Suprapubic skin (tissue), 4 donors: ENCODE measurements around the gene TRAK1. TPM values are rescaled to one million over a fixed set of nuclear protein-coding genes. Genes with fewer than 3 reads are reported as not detected.

Source experiments
- DNase-seq, 2 donors: peaks; one replicate each; pipeline ENCODE4 v3.0.0-alpha.2; 2019; ENCODE audit warnings: low spot score in 2 of 2
- H3K27ac ChIP-seq: fragments of 200-600 bp; sonication (generic); one replicate; pipeline ENCODE4 v1.5.1; 2019
- H3K27me3 ChIP-seq: fragments of 200-600 bp; sonication (generic); one replicate; pipeline ENCODE4 v1.5.1; 2019
- H3K36me3 ChIP-seq: fragments of 200-600 bp; sonication (generic); one replicate; pipeline ENCODE4 v1.5.1; 2019
- H3K4me1 ChIP-seq: fragments of 200-600 bp; sonication (generic); one replicate; pipeline ENCODE4 v1.5.1; 2019
- H3K4me3 ChIP-seq: fragments of 200-600 bp; sonication (generic); one replicate; pipeline ENCODE4 v1.5.1; 2019; ENCODE audit warnings: mild to moderate bottlenecking
- H3K9me3 ChIP-seq: fragments of 200-600 bp; sonication (generic); one replicate; pipeline ENCODE4 v1.5.1; 2019
- EP300 ChIP-seq: sonication (generic); formaldehyde crosslinking; IDR thresholded peaks from one replicate; pipeline ENCODE4 v1.6.1; 2017; ENCODE audit warnings: antibody characterized with exemption
- POLR2A ChIP-seq, 2 donors: fragments of 450-650 bp; IDR thresholded peaks; one replicate each; pipeline ENCODE4 v1.6.1; 2017; ENCODE audit warnings: antibody characterized with exemption in 2 of 2, mild to moderate bottlenecking in 2 of 2, moderate library complexity in 2 of 2
- POLR2AphosphoS5 ChIP-seq, 3 donors: sonication (generic); formaldehyde crosslinking; IDR thresholded peaks; one replicate each; pipeline ENCODE4 v1.6.1; 2017; ENCODE audit warnings: antibody characterized with exemption in 3 of 3
- WGBS: methylation state at CpG from one replicate; pipeline ENCODE4 v1.1.5; 2018; 5-methylcytosine and 5-hydroxymethylcytosine counted together
- total RNA-seq, 4 donors: library from RNA; depleted of rRNA; stranded (reverse); fragments of >200 nt; gene quantifications; one replicate each; pipeline ENCODE4 v1.1.0, GENCODE V29; 2016
- TF ChIP-seq, protein P1 (sequence below), 2 donors: fragments of 200-600 bp in 1 of 2; fragments of 450-650 bp in 1 of 2; sonication (generic) in 1 of 2; IDR thresholded peaks; one replicate each; pipeline ENCODE4 v1.5.1; 2016 to 2019; ENCODE audit warnings: antibody characterized with exemption in 2 of 2, mild to moderate bottlenecking in 1 of 2, moderate library complexity in 1 of 2

The TRAK1 gene
- total RNA-seq, 4 donors from 2014 or later, result 78.3 to 214 (median 86.4) TPM

DNA sequence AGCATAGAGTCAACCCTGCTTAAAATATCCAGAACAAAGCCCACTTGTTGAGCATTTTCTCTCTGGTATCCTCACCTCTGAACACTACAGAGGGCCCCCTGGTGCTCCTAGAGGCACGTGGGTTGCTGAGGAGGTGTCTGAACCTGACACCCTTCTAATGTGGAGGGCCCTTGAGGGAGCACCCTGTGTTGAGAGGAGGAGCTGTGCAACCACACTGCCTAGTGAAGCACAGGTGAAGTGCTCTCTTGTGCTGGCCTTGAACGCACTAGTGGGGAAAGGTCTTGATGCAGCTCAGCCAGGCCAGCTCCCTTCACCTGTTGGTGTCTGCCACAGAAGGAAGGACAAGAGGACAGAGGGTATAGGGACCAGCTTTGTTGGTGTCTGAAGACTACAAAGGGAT is 122.9 kb downstream of the TRAK1 start:
- H3K36me3 ChIP-seq, result peaks cover 74% of the 10 kb centered on the region
- no peaks in the 10 kb centered on the region for H3K9me3 ChIP-seq
- TF ChIP-seq POLR2A (IDR thresholded peaks at IDR 0.05) (no peak), EP300 (no peak), POLR2AphosphoS5 (IDR thresholded peaks at IDR 0.05) (no peak)
- TF ChIP-seq, protein P1, sequence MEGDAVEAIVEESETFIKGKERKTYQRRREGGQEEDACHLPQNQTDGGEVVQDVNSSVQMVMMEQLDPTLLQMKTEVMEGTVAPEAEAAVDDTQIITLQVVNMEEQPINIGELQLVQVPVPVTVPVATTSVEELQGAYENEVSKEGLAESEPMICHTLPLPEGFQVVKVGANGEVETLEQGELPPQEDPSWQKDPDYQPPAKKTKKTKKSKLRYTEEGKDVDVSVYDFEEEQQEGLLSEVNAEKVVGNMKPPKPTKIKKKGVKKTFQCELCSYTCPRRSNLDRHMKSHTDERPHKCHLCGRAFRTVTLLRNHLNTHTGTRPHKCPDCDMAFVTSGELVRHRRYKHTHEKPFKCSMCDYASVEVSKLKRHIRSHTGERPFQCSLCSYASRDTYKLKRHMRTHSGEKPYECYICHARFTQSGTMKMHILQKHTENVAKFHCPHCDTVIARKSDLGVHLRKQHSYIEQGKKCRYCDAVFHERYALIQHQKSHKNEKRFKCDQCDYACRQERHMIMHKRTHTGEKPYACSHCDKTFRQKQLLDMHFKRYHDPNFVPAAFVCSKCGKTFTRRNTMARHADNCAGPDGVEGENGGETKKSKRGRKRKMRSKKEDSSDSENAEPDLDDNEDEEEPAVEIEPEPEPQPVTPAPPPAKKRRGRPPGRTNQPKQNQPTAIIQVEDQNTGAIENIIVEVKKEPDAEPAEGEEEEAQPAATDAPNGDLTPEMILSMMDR (IDR thresholded peaks at IDR 0.05), result no peak
- H3K4me1 ChIP-seq, result peaks cover 3% of the 10 kb centered on the region
- WGBS, result 83% methylated on average over 2 of the region's 2 CpGs
- no peaks in the 10 kb centered on the region for H3K27me3 ChIP-seq
- no peak overlapping the region for H3K27ac ChIP-seq
- DNase-seq, result no peak
- H3K4me3 ChIP-seq, result no peak overlapping the region

DNA sequence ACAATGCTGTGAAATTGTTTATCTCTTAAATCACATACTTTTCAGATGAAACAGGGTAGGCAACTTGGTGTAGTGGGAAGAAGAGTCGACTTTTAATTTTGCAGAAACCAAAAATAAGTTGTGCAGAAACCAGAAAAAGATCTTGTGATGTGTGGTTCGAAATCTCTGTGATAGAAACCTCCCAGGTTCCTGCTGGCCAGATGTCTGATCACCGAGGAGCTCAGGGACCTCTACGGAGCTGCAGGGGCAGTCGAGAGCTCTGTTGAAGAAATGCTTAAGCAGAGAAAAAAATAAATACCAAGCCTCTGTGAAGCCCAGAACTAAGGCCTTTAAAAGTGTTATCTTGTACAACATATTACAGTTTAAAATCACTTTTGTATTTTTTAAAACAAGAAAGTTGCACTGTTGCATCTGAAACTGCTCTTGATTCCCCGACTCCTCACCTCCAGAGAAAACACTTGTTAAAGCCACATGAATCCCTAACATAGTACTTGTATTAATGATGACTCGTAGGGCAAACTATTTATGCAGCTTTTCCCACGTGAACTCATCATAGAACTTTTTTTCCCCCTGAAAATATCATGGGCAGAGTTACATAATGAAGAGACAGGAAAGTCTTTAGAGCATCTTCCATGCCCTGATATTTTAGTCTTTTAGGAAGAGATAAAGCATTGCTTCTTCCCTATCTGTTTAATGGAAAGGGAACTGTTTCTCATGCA is 123.6 kb downstream of the TRAK1 start:
- Histone ChIP-seq H3K27me3 (no peaks in the 10 kb centered on the region), H3K36me3 (peaks cover 71% of the 10 kb centered on the region), H3K9me3 (no peaks in the 10 kb centered on the region), H3K4me1 (peaks cover 3% of the 10 kb centered on the region), H3K4me3 (no peak overlapping the region), H3K27ac (no peak overlapping the region)
- DNase-seq, result no peak
- TF ChIP-seq, protein P1 (IDR thresholded peaks at IDR 0.05), result no peak
- TF ChIP-seq POLR2AphosphoS5 (IDR thresholded peaks at IDR 0.05), result no peak
- TF ChIP-seq EP300, result no peak
- TF ChIP-seq POLR2A (IDR thresholded peaks at IDR 0.05), result no peak
- 60% methylated on average over 8 of the region's 8 CpGs for WGBS

DNA sequence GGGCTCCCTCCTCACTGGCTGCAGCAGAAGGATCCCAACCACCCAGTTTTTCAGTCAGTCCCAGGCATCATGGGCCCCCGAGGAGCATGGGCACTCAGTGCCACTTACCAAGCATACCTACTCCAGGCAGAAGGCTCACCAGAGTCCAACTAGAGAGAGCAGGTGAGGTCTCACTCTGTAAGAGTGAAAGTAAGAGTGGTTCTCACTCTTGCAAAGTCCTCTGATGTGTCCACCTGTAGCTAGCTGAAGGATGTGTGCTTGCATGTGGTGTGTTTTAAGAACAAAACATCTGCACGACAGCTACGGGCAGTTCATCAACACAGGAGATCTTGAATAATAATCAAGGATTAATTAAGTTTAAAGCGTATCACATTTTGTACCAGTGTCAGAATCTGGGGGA is 125.1 kb downstream of the TRAK1 start:
- peaks cover 66% of the 10 kb centered on the region for H3K36me3 ChIP-seq
- H3K9me3 ChIP-seq, result no peaks in the 10 kb centered on the region
- TF ChIP-seq EP300 (no peak), POLR2AphosphoS5 (IDR thresholded peaks at IDR 0.05) (no peak), POLR2A (IDR thresholded peaks at IDR 0.05) (no peak)
- TF ChIP-seq, protein P1 (IDR thresholded peaks at IDR 0.05), result no peak
- H3K4me3 ChIP-seq, result no peak overlapping the region
- no peak for DNase-seq
- no peak overlapping the region for H3K27ac ChIP-seq
- WGBS, result 82% methylated on average over 4 of the region's 4 CpGs
- H3K27me3 ChIP-seq, result no peaks in the 10 kb centered on the region
- H3K4me1 ChIP-seq, result peaks cover 3% of the 10 kb centered on the region

DNA sequence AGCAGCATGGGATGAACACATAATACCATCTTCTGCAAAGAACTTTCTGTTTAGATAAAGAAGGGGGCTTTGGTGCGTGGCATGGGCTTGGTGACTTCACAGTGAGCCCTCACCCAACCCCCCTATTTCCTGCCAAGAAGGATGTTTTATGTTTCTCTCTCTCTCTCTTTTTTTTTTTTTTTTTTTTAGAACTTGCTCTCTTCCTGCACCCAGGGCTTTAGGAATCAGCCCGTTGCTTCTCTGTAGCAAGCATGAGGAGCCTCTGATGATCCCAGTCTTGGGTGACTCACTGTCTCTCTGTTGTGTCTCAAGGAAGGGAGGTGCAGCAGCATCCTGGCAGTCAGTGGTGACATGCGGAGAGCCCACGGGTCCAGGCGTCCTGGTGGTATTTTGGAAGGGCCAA is 125.8 kb downstream of the TRAK1 start:
- Histone ChIP-seq H3K27ac (no peak overlapping the region), H3K27me3 (no peaks in the 10 kb centered on the region), H3K9me3 (no peaks in the 10 kb centered on the region), H3K36me3 (peaks cover 66% of the 10 kb centered on the region), H3K4me3 (no peak overlapping the region), H3K4me1 (peaks cover 3% of the 10 kb centered on the region)
- TF ChIP-seq, protein P1 (IDR thresholded peaks at IDR 0.05), result no peak
- no peak for TF ChIP-seq POLR2A (IDR thresholded peaks at IDR 0.05)
- TF ChIP-seq POLR2AphosphoS5 (IDR thresholded peaks at IDR 0.05), result no peak
- TF ChIP-seq EP300, result no peak
- DNase-seq, result no peak
- 68% methylated on average over 5 of the region's 5 CpGs for WGBS

DNA sequence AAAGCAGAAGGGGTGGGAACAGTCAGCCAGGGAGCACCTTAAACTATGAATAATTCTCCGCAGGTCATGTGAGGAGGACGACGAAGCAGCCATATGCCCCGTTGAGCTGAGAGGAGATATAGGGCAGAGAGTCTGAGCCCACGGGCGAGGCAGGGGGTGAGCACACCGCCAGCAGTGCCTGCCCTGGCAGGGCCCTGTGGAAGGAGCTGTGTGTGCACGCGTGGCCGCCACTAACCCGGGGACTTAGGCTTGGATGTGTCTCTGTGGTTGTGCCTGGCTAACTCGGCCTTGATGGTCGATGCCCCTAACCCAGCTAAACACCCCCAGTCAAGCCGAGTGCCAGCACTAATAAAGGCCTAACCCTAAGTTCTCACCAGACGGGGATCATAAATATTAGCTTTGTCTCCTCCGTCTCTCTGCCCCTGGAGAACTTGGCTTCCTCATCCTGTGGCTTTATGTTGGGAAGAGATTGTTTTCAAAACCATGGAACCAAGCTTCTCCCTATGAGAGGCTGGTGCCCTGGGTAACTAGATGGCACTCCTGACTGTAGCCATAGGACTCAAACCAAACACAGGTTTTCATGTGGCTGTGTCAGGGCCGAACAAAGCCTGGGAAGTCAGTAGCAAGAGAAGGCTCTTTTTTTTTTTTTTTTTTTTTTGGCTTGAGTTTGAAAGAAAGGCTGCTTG is 129.4 kb downstream of the TRAK1 start:
- Histone ChIP-seq H3K27ac (no peak overlapping the region), H3K27me3 (no peaks in the 10 kb centered on the region), H3K9me3 (no peaks in the 10 kb centered on the region), H3K4me3 (no peak overlapping the region), H3K4me1 (no peaks in the 10 kb centered on the region), H3K36me3 (peaks cover 70% of the 10 kb centered on the region)
- 86% methylated on average over 17 of the region's 17 CpGs for WGBS
- TF ChIP-seq POLR2AphosphoS5 (IDR thresholded peaks at IDR 0.05), result no peak
- TF ChIP-seq POLR2A (IDR thresholded peaks at IDR 0.05), result no peak
- no peak for TF ChIP-seq EP300
- TF ChIP-seq, protein P1 (IDR thresholded peaks at IDR 0.05), result no peak
- no peak for DNase-seq
